ENCODE measurements around the gene HIPK1.

HIPK1 gene

DNA sequence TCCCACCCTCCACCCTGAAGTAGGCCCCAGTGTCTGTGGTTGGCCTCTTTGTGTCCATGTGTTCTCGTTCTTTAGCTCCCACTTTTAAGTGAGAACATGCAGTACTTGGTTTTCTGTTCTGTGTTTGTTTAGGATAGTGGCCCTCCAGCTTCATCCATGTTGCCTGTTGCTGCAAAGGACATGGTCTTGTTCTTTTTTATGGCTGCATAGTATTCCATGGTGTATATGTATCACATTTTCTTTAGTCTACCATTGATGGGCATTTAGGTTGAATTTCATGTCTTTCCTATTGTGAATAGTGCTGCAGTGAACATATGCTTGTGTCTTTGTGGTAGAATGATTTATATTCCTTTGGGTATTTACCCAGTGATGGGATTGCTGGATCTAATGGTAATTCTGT, 6.1 kb downstream of the HIPK1 start:
- H3K4me3 ChIP-seq (ENCODE audit: low read length) = no peak overlapping the region
- H3K9ac ChIP-seq (ENCODE audit: low read length) = no peak overlapping the region
- no peaks in the 10 kb centered on the region for H3K27me3 ChIP-seq (replicated peaks; ENCODE audit: control insufficient read depth, insufficient read depth, low read length)
- no peaks in the 10 kb centered on the region for H3K9me3 ChIP-seq (ENCODE audit: control insufficient read depth, low read length)
- no peak for DNase-seq (ENCODE audit: low read depth)
- peaks cover 27% of the 10 kb centered on the region for H3K4me1 ChIP-seq (ENCODE audit: control insufficient read depth, insufficient read depth, low read length)
- H3K36me3 ChIP-seq (ENCODE audit: control insufficient read depth, insufficient read depth, low read length, severe bottlenecking) = no peaks in the 10 kb centered on the region

DNA sequence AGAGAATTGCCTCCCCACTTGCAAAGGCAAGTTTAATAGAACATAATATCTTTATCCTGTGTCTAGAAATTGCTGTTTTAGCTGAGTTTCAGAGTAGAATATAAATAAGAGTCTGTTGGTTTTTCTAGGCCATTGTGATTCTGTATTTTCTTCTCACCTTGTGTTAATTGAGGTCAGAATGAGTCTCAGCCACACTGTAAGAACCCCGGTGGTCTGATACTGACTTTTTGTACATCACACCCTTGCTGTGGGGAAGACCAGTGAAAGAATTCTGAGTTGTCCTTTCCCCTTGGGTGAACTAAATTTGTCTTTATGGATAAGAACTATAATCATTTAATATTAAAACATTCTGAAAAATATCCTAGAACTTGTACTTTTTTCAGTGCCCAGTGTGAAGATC, 6.8 kb downstream of the HIPK1 start:
- Histone ChIP-seq H3K9me3 (ENCODE audit: control insufficient read depth, low read length) (no peaks in the 10 kb centered on the region), H3K36me3 (ENCODE audit: control insufficient read depth, insufficient read depth, low read length, severe bottlenecking) (peaks cover 7% of the 10 kb centered on the region), H3K4me1 (ENCODE audit: control insufficient read depth, insufficient read depth, low read length) (peaks cover 22% of the 10 kb centered on the region), H3K4me3 (ENCODE audit: low read length) (no peak overlapping the region), H3K9ac (ENCODE audit: low read length) (no peak overlapping the region), H3K27me3 (replicated peaks; ENCODE audit: control insufficient read depth, insufficient read depth, low read length) (no peaks in the 10 kb centered on the region)
- DNase-seq (ENCODE audit: low read depth) = no peak

DNA sequence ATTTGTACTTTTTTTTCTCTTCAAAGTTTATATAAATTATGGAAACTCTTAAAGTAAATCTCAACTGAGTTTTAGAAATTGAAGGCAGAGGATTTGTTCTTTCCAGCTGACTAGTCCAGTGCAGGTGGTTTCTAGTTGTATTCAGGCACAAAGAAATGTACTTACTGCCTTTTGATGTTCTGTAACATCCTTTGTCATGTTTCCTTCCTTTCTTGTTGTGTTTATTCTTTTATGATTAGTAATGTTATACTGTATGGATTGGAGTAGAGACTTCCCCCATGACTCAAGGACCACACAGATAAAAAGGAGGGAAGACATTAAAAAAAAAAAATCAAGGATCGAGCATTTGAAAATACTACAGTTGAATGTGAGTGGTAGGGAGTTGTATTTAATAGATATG, 8.0 kb downstream of the HIPK1 start:
- no peak overlapping the region for H3K9ac ChIP-seq (ENCODE audit: low read length)
- H3K4me1 ChIP-seq (ENCODE audit: control insufficient read depth, insufficient read depth, low read length) = peaks cover 10% of the 10 kb centered on the region
- no peaks in the 10 kb centered on the region for H3K27me3 ChIP-seq (replicated peaks; ENCODE audit: control insufficient read depth, insufficient read depth, low read length)
- no peaks in the 10 kb centered on the region for H3K9me3 ChIP-seq (ENCODE audit: control insufficient read depth, low read length)
- H3K4me3 ChIP-seq (ENCODE audit: low read length) = no peak overlapping the region
- H3K36me3 ChIP-seq (ENCODE audit: control insufficient read depth, insufficient read depth, low read length, severe bottlenecking) = peaks cover 13% of the 10 kb centered on the region
- DNase-seq (ENCODE audit: low read depth) = no peak

DNA sequence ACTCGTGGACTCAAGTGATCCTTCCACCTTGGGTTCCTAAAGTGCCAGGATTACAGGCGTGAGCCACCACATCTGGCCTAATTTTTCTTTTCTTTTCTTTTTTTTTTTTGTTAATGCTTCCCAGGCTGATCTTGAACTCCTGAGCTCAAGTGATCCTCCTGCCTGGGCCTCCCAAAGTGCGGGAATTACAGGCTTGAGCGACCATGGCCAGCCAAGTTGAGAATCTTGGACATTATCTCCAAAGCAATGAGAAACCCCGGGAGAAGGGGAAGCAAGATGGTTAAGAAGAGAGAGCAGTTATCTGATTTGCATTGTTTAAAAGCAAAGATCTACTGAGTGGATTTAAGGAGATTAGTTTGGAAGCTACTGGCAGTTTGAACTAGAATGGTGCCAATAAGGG, 9.1 kb downstream of the HIPK1 start:
- H3K36me3 ChIP-seq (ENCODE audit: control insufficient read depth, insufficient read depth, low read length, severe bottlenecking) = peaks cover 13% of the 10 kb centered on the region
- DNase-seq (ENCODE audit: low read depth) = no peak
- no peak overlapping the region for H3K9ac ChIP-seq (ENCODE audit: low read length)
- peaks cover 19% of the 10 kb centered on the region for H3K4me1 ChIP-seq (ENCODE audit: control insufficient read depth, insufficient read depth, low read length)
- no peaks in the 10 kb centered on the region for H3K9me3 ChIP-seq (ENCODE audit: control insufficient read depth, low read length)
- H3K4me3 ChIP-seq (ENCODE audit: low read length) = no peak overlapping the region
- H3K27me3 ChIP-seq (replicated peaks; ENCODE audit: control insufficient read depth, insufficient read depth, low read length) = no peaks in the 10 kb centered on the region

DNA sequence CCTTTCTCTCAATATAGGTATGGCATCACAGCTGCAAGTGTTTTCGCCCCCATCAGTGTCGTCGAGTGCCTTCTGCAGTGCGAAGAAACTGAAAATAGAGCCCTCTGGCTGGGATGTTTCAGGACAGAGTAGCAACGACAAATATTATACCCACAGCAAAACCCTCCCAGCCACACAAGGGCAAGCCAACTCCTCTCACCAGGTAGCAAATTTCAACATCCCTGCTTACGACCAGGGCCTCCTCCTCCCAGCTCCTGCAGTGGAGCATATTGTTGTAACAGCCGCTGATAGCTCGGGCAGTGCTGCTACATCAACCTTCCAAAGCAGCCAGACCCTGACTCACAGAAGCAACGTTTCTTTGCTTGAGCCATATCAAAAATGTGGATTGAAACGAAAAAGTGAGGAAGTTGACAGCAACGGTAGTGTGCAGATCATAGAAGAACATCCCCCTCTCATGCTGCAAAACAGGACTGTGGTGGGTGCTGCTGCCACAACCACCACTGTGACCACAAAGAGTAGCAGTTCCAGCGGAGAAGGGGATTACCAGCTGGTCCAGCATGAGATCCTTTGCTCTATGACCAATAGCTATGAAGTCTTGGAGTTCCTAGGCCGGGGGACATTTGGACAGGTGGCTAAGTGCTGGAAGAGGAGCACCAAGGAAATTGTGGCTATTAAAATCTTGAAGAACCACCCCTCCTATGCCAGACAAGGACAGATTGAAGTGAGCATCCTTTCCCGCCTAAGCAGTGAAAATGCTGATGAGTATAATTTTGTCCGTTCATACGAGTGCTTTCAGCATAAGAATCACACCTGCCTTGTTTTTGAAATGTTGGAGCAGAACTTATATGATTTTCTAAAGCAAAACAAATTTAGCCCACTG, 11.5 kb downstream of the HIPK1 start:
- Histone ChIP-seq H3K36me3 (ENCODE audit: control insufficient read depth, insufficient read depth, low read length, severe bottlenecking) (peaks cover 19% of the 10 kb centered on the region), H3K27me3 (replicated peaks; ENCODE audit: control insufficient read depth, insufficient read depth, low read length) (no peaks in the 10 kb centered on the region), H3K9ac (ENCODE audit: low read length) (no peak overlapping the region), H3K4me3 (ENCODE audit: low read length) (no peak overlapping the region), H3K9me3 (ENCODE audit: control insufficient read depth, low read length) (no peaks in the 10 kb centered on the region), H3K4me1 (ENCODE audit: control insufficient read depth, insufficient read depth, low read length) (peaks cover 25% of the 10 kb centered on the region)
- no peak for DNase-seq (ENCODE audit: low read depth)

DNA sequence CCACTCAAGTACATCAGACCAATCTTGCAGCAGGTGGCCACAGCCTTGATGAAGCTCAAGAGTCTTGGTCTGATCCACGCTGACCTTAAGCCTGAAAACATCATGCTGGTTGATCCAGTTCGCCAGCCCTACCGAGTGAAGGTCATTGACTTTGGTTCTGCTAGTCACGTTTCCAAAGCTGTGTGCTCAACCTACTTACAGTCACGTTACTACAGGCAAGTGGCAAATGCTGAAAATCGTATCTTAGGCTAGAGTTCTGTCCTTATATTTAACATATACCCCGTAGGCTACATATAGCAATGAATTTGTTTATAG, 12.1 kb downstream of the HIPK1 start:
- Histone ChIP-seq H3K4me3 (ENCODE audit: low read length) (no peak overlapping the region), H3K9ac (ENCODE audit: low read length) (no peak overlapping the region), H3K9me3 (ENCODE audit: control insufficient read depth, low read length) (no peaks in the 10 kb centered on the region), H3K27me3 (replicated peaks; ENCODE audit: control insufficient read depth, insufficient read depth, low read length) (no peaks in the 10 kb centered on the region), H3K36me3 (ENCODE audit: control insufficient read depth, insufficient read depth, low read length, severe bottlenecking) (peaks cover 19% of the 10 kb centered on the region), H3K4me1 (ENCODE audit: control insufficient read depth, insufficient read depth, low read length) (peaks cover 25% of the 10 kb centered on the region)
- no peak for DNase-seq (ENCODE audit: low read depth)

DNA sequence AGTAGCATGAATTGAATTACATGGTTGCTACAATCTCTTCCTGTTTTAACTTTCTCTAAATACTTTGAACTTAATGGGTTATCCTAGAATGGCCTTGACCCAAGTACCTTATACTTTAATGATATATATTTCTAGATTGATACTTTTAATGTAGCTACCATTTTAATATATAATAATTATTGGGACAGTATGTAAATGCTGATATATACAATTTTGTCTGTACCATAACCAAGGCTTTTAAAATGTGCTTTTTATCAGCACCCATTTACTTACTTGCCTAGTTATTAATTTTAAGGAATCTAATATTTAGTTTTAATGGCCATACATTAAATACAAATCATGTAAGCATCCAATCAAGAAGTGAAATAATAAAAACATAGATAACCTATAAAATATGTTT, 13.4 kb downstream of the HIPK1 start:
- Histone ChIP-seq H3K4me1 (ENCODE audit: control insufficient read depth, insufficient read depth, low read length) (peaks cover 32% of the 10 kb centered on the region), H3K36me3 (ENCODE audit: control insufficient read depth, insufficient read depth, low read length, severe bottlenecking) (peaks cover 19% of the 10 kb centered on the region), H3K9me3 (ENCODE audit: control insufficient read depth, low read length) (no peaks in the 10 kb centered on the region), H3K9ac (ENCODE audit: low read length) (no peak overlapping the region), H3K4me3 (ENCODE audit: low read length) (no peak overlapping the region), H3K27me3 (replicated peaks; ENCODE audit: control insufficient read depth, insufficient read depth, low read length) (no peaks in the 10 kb centered on the region)
- DNase-seq (ENCODE audit: low read depth) = no peak

DNA sequence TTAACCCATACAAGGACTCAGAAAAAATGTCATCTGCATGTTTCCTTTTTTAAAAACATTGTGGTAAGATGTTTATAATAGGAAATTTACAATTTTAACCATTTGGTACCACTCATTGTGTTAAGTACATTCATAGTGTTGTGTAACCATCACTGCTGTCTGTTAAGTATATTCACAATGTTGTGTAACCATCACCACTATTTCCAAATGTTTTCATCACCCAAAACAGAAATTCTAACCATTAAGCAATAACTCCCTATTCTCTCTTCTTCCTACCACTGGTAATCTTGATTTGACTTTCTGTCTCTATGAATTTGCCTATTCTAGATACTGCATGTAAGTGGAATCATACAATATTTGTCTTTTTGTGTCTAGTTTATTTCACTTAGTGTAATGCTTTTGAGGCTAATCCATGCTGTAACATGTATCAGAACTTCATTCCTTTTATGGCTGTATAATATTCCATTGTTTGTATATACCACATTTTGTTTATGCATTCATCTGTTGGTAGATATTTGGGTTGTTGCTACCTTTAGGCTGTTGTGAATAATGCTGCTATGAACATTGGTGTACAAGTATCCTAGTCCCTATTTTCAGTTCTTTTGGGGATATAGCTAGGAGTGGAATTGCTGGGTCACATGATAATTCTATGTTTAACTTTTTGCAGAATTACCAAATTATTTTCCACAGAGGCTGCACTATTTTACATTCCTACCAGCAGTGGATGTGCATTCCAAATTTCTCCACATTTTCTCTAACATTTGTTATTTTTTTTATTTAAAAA, 14.1 kb downstream of the HIPK1 start:
- peak; percentile 62 for DNase-seq (ENCODE audit: low read depth)
- Histone ChIP-seq H3K9ac (ENCODE audit: low read length) (no peak overlapping the region), H3K4me3 (ENCODE audit: low read length) (no peak overlapping the region), H3K9me3 (ENCODE audit: control insufficient read depth, low read length) (no peaks in the 10 kb centered on the region), H3K4me1 (ENCODE audit: control insufficient read depth, insufficient read depth, low read length) (peaks cover 39% of the 10 kb centered on the region), H3K27me3 (replicated peaks; ENCODE audit: control insufficient read depth, insufficient read depth, low read length) (no peaks in the 10 kb centered on the region), H3K36me3 (ENCODE audit: control insufficient read depth, insufficient read depth, low read length, severe bottlenecking) (peaks cover 19% of the 10 kb centered on the region)

DNA sequence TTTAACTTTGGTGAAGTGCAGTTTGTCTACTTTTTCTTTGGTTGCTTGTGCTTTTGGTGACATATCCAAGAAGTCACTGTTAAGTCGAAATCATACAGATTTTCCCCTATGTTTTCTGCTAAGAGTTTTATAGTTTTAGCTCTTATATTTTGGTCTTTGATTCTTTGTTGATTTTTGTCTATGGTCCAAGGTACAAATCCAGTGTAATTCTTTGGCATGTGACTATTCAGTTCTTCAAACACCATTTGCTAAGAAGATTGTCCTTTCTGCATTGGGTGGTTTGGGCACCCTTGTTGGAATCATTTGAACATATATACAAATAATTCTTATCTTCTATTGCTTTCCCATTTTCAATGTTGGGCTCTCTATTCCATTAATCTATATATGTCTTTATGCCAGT, 16.2 kb downstream of the HIPK1 start:
- Histone ChIP-seq H3K4me1 (ENCODE audit: control insufficient read depth, insufficient read depth, low read length) (peaks cover 35% of the 10 kb centered on the region), H3K27me3 (replicated peaks; ENCODE audit: control insufficient read depth, insufficient read depth, low read length) (no peaks in the 10 kb centered on the region)
- DNase-seq (ENCODE audit: low read depth) = no peak

DNA sequence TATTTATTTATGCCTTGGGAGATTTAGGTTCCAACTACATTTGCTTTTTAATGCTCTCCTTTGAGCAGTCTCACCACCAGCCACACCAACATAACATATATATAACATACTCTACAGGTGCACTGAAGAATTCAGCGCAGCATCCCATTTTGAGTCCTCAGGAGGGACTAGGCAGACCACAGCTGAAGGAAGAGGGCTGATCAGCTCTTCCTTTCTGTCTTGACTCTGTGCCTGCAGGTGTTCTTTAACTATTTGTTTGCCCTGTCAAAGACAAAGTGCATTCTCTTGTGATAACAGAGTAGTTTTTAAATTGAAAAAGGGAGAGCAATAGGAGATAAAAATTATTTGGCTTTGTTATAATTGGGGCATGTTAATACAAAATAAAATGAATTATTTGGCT, 17.0 kb downstream of the HIPK1 start:
- Histone ChIP-seq H3K36me3 (ENCODE audit: control insufficient read depth, insufficient read depth, low read length, severe bottlenecking) (peaks cover 10% of the 10 kb centered on the region), H3K9me3 (ENCODE audit: control insufficient read depth, low read length) (no peaks in the 10 kb centered on the region), H3K27me3 (replicated peaks; ENCODE audit: control insufficient read depth, insufficient read depth, low read length) (no peaks in the 10 kb centered on the region), H3K4me3 (ENCODE audit: low read length) (no peak overlapping the region), H3K9ac (ENCODE audit: low read length) (no peak overlapping the region), H3K4me1 (ENCODE audit: control insufficient read depth, insufficient read depth, low read length) (peaks cover 35% of the 10 kb centered on the region)
- DNase-seq (ENCODE audit: low read depth) = no peak

More for the DNA sequence above, 16.2 kb downstream of the HIPK1 start:
- H3K9ac ChIP-seq (ENCODE audit: low read length) = no peak overlapping the region
- H3K4me3 ChIP-seq (ENCODE audit: low read length) = no peak overlapping the region
- peaks cover 18% of the 10 kb centered on the region for H3K36me3 ChIP-seq (ENCODE audit: control insufficient read depth, insufficient read depth, low read length, severe bottlenecking)
- no peaks in the 10 kb centered on the region for H3K9me3 ChIP-seq (ENCODE audit: control insufficient read depth, low read length)

DNA sequence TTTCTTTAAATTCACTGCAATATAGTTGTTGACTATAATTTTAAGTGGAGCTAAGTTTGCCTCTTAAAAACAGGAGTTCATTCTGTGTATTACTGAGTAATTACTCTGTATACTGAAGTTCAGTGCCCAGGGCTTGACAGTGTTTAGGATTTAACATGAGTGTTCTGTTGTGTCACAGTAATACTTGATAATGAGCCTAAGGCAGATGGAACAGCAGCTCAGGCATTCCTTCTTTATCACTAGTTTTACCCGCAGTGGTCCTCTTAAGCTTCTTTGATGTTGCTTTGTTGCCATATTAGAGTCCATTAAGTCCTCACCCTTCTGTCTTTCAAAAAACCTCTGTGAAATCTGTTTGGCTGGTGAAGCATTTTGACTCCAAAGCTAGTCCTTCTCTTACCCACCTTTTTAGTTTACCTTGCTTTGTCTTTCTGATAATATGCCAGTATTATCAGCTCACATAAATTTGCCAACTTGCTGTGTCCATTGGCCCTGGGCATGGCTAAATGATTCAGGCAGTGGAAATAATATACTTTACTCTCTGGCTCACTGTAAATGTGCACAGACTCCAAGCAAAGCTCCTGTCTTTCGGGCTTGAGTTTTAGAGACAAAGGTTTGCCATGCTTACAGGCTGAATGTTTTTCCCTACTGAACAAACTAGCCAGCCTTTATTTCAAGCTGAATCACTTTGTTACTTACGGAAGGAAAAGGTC, 17.7 kb downstream of the HIPK1 start:
- Histone ChIP-seq H3K27me3 (replicated peaks; ENCODE audit: control insufficient read depth, insufficient read depth, low read length) (no peaks in the 10 kb centered on the region), H3K9ac (ENCODE audit: low read length) (no peak overlapping the region), H3K4me1 (ENCODE audit: control insufficient read depth, insufficient read depth, low read length) (peaks cover 35% of the 10 kb centered on the region), H3K9me3 (ENCODE audit: control insufficient read depth, low read length) (no peaks in the 10 kb centered on the region), H3K36me3 (ENCODE audit: control insufficient read depth, insufficient read depth, low read length, severe bottlenecking) (peaks cover 7% of the 10 kb centered on the region), H3K4me3 (ENCODE audit: low read length) (no peak overlapping the region)
- no peak for DNase-seq (ENCODE audit: low read depth)
